GM19372 (cell line): ENCODE data around the gene CTDP1.

Experiments
- ATAC-seq: cut with Tn5 transposase; IDR thresholded peaks from one replicate; pipeline ENCODE4 v1.9.1; 2021; ENCODE audit warnings: mild to moderate bottlenecking, low read depth, moderate library complexity; ENCODE audit not compliant: unreplicated experiment

The CTDP1 gene

GRCh38 chr18:79679552-79680099, at the start of gene CTDP1:
CTDP1 (plus strand) TSS chr18:79679803; CDS start chr18:79679948, 145 bp downstream.
- peak; percentile 57 for ATAC-seq

GRCh38 chr18:79630281-79631095, 49.1 kb upstream of the CTDP1 start:
- ATAC-seq: no peak

GRCh38 chr18:79631096-79631507, 48.5 kb upstream of the CTDP1 start:
- no peak for ATAC-seq

GRCh38 chr18:79631761-79632446, 47.7 kb upstream of the CTDP1 start:
- no peak for ATAC-seq

- ATAC-seq: no peak
Measured at GRCh38 chr18:79632765-79633164, 46.8 kb upstream of the CTDP1 start.

GRCh38 chr18:79634186-79634585, 45.4 kb upstream of the CTDP1 start:
- no peak for ATAC-seq

GRCh38 chr18:79634593-79635426, 44.8 kb upstream of the CTDP1 start:
- ATAC-seq: no peak

GRCh38 chr18:79635427-79635726, 44.2 kb upstream of the CTDP1 start:
- ATAC-seq: no peak

GRCh38 chr18:79637181-79637920, 42.3 kb upstream of the CTDP1 start:
- ATAC-seq: no peak

GRCh38 chr18:79637921-79638909, 41.4 kb upstream of the CTDP1 start:
- no peak for ATAC-seq

GRCh38 chr18:79639072-79639829, 40.4 kb upstream of the CTDP1 start:
- ATAC-seq: no peak

GRCh38 chr18:79640064-79640672, 39.4 kb upstream of the CTDP1 start:
- ATAC-seq: no peak

- no peak for ATAC-seq
Measured at GRCh38 chr18:79640875-79641274, 38.7 kb upstream of the CTDP1 start.

- no peak for ATAC-seq
Measured at GRCh38 chr18:79641722-79642497, 37.7 kb upstream of the CTDP1 start.

GRCh38 chr18:79642626-79643025, 37.0 kb upstream of the CTDP1 start:
- ATAC-seq: no peak

- no peak for ATAC-seq
Measured at GRCh38 chr18:79643054-79643984, 36.3 kb upstream of the CTDP1 start.
